HL-60 (cell line): ENCODE data around the gene FNDC3B.

Experiments
- DNase-seq, 2 experiments: peaks; one replicate each; pipeline ENCODE4 v3.0.0-alpha.2; 2010 to 2020; ENCODE audit warnings: low read depth in 1 of 2, low spot score in 1 of 2
- H3K27ac ChIP-seq: fragments of 250-450 bp; sonication (Bioruptor Pico); replicated peaks from 2 replicates; pipeline ENCODE4 v1.5.1; 2020; ENCODE audit warnings: mild to moderate bottlenecking, moderate library complexity
- H3K27me3 ChIP-seq: fragments of 250-450 bp; sonication (Bioruptor Pico); 2 replicates; pipeline ENCODE4 v1.5.1; 2021; ENCODE audit warnings: mild to moderate bottlenecking, moderate library complexity; ENCODE audit not compliant: insufficient read depth, poor library complexity, severe bottlenecking
- H3K4me3 ChIP-seq: replicated peaks from 2 replicates; pipeline ENCODE4 v1.5.1; 2011; ENCODE audit warnings: mild to moderate bottlenecking, control low read depth, low read length; ENCODE audit not compliant: insufficient read depth
- GABPA ChIP-seq: IDR thresholded peaks from 2 replicates; pipeline ENCODE4 v1.6.1; 2012; ENCODE audit warnings: low read depth
- POLR2AphosphoS5 ChIP-seq: IDR thresholded peaks from 2 replicates; pipeline ENCODE4 v1.6.1; 2012; ENCODE audit warnings: low read depth
- SPI1 ChIP-seq: IDR thresholded peaks from 2 replicates; pipeline ENCODE4 v1.6.1; 2012; ENCODE audit warnings: low read depth, mild to moderate bottlenecking, borderline replicate concordance
- TF ChIP-seq, protein P1 (sequence below): IDR thresholded peaks from one replicate; pipeline ENCODE4 v1.5.1; 2011; ENCODE audit warnings: low read length, control low read depth, inconsistent platforms; ENCODE audit not compliant: insufficient read depth
- TF ChIP-seq, protein P2 (sequence below): IDR thresholded peaks from 2 replicates; pipeline ENCODE4 v1.6.1; 2012; ENCODE audit warnings: low read depth; ENCODE audit not compliant: insufficient replicate concordance

FNDC3B gene

DNA sequence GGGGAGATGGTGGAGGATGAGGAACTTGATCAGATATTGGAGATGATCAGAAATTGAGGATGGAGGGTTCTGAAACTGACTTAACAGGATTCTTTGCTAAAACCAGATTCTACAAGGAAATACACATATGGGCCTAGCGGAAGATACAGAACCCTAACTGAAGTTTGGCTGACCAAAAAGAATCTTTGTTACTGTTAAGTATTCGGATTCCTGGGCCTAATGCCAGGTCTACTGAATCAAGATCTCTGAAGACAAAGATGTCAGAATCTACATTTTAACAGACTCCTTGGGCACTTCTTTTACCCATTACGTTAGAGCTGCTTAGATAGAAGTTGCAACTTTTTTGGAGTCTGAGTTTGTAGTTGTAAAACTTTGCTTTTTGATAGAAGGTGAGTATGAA, 137.7 kb downstream of the FNDC3B start:
- Histone ChIP-seq H3K27me3 (no peaks in the 10 kb centered on the region), H3K4me3 (no peak overlapping the region), H3K27ac (no peak overlapping the region)
- TF ChIP-seq POLR2AphosphoS5 (no peak), SPI1 (no peak), GABPA (no peak)
- TF ChIP-seq, protein P1, sequence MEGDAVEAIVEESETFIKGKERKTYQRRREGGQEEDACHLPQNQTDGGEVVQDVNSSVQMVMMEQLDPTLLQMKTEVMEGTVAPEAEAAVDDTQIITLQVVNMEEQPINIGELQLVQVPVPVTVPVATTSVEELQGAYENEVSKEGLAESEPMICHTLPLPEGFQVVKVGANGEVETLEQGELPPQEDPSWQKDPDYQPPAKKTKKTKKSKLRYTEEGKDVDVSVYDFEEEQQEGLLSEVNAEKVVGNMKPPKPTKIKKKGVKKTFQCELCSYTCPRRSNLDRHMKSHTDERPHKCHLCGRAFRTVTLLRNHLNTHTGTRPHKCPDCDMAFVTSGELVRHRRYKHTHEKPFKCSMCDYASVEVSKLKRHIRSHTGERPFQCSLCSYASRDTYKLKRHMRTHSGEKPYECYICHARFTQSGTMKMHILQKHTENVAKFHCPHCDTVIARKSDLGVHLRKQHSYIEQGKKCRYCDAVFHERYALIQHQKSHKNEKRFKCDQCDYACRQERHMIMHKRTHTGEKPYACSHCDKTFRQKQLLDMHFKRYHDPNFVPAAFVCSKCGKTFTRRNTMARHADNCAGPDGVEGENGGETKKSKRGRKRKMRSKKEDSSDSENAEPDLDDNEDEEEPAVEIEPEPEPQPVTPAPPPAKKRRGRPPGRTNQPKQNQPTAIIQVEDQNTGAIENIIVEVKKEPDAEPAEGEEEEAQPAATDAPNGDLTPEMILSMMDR = no peak
- TF ChIP-seq, protein P2, sequence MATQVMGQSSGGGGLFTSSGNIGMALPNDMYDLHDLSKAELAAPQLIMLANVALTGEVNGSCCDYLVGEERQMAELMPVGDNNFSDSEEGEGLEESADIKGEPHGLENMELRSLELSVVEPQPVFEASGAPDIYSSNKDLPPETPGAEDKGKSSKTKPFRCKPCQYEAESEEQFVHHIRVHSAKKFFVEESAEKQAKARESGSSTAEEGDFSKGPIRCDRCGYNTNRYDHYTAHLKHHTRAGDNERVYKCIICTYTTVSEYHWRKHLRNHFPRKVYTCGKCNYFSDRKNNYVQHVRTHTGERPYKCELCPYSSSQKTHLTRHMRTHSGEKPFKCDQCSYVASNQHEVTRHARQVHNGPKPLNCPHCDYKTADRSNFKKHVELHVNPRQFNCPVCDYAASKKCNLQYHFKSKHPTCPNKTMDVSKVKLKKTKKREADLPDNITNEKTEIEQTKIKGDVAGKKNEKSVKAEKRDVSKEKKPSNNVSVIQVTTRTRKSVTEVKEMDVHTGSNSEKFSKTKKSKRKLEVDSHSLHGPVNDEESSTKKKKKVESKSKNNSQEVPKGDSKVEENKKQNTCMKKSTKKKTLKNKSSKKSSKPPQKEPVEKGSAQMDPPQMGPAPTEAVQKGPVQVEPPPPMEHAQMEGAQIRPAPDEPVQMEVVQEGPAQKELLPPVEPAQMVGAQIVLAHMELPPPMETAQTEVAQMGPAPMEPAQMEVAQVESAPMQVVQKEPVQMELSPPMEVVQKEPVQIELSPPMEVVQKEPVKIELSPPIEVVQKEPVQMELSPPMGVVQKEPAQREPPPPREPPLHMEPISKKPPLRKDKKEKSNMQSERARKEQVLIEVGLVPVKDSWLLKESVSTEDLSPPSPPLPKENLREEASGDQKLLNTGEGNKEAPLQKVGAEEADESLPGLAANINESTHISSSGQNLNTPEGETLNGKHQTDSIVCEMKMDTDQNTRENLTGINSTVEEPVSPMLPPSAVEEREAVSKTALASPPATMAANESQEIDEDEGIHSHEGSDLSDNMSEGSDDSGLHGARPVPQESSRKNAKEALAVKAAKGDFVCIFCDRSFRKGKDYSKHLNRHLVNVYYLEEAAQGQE = no peak
- DNase-seq = no peak

DNA sequence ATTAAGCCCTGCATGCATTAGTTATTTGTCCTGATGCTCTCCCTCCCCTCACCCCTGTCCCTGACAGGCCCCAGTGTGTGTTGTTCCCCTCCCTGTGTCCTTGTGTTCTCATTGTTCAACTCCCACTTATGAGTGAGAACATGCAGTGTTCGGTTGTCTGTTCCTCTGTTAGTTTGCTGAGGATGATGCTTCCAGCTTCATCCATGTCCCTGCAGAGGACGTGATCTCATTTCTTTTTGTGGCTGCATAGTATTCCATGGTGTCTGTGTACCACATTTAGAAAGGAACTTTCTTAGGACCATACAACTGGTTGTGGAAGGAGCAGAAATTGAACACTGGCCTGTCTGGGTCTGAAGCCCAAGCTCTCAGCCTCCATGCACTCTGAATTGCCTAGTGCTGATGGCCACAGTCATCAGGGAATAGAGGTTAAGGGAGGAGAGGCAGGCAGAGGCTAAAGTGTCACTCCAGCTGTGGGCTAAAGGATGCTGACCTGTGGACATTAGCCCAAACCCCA, 138.5 kb downstream of the FNDC3B start:
- TF ChIP-seq SPI1 = no peak
- no peak for TF ChIP-seq GABPA
- TF ChIP-seq, protein P2 = no peak
- no peak for TF ChIP-seq POLR2AphosphoS5
- TF ChIP-seq, protein P1 = no peak
- no peak overlapping the region for H3K4me3 ChIP-seq
- DNase-seq = no peak
- no peak overlapping the region for H3K27ac ChIP-seq
- no peaks in the 10 kb centered on the region for H3K27me3 ChIP-seq

DNA sequence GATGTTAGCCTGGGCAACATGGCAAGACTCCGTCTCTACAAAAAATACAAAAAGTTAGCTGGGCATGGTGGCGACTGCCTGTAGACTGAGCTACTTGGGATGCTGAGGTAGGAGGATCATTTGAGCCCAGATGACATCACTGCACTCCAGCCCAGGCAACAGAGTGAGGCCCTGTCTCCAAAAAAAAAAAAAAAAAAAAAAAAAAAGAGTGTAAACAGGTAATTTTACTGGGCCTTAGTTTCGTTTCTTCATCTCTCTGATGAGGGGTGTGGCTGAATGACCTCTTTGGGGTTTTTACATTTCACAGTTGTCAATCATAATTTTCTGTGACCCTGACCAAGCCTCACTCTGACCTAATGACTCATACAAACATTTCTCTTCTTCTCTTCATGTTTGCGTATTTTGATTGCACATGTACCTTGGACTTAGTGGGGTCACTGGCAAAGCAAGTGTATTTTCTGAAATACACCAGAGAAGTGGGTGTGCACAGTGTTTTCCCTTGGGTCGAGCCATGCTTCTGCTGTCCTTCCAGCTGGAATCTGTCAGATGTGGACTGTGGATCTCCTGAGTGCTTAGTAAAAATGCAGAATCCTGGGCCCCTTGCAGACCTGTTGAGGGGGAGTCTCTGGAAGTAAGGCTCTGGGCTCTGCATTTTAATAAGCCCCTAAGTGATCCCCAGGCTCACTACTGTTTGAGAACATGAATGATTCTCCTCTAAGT, 140.5 kb downstream of the FNDC3B start:
- no peak overlapping the region for H3K4me3 ChIP-seq
- DNase-seq = no peak
- H3K27ac ChIP-seq = no peak overlapping the region
- TF ChIP-seq, protein P1 = no peak
- TF ChIP-seq SPI1 = no peak
- no peak for TF ChIP-seq GABPA
- TF ChIP-seq, protein P2 = no peak
- TF ChIP-seq POLR2AphosphoS5 = no peak
- no peaks in the 10 kb centered on the region for H3K27me3 ChIP-seq
